ENCODE measurements around the gene APC2.
"Not testable (repeated sequence)": the region's sequence is repeated elsewhere in the genome, so short reads cannot be mapped to it uniquely, and the experiment has no call there.

Gene APC2

DNA sequence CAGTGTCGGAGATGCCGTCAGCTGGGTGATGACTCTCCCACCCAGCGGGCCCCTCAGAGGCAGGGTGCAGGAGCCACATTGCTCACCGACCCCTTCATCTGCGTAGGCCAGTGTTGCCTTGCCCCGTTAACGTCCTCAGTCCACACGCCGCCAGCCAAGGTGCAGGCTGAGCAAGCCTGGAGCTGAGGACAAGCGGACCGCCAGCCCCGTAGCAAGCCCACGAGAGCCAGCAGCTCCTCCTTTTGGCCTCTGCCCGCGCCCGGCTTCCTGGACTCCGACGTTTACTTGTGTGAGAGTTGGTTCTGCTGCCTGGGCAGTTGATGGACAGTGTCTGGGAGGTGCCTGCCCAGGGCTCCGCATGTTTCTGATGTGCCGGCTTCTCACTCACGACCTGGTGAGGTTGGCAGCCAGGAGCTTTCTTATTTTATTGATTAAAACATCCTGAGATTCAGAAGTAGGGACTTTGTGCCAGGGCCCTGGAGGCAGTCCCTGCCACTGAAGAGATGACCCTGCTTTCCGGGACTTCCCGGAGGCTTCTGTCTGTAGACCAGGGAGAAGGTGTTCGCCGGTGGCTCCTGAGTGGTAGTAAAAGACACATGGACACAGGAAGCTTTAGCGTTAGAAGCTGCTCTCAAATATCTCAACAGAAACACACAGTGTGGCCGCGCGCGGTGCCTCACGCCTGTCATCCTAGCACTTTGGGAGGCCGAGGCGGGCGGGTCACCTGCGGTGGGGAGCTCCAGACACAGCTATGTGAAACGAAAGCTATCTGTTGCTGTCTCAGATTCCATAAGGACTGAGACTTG, 36.7 kb upstream of the APC2 start:
- DNase-seq (ENCODE audit: low read depth, low spot score) = no peak
- H3K27ac ChIP-seq = peak overlapping the region; percentile 87

- peak overlapping the region; percentile 87 for H3K27ac ChIP-seq
- DNase-seq (ENCODE audit: low read depth, low spot score) = no peak
These were observed 33.7 kb upstream of the APC2 start for GRCh38 chr19:1416014-1416841.

GRCh38 chr19:1417145-1417544, 32.8 kb upstream of the APC2 start:
- H3K27ac ChIP-seq = peak overlapping the region; percentile 87
- no peak for DNase-seq (ENCODE audit: low read depth, low spot score)

- peak overlapping the region; percentile 87 for H3K27ac ChIP-seq
- DNase-seq (ENCODE audit: low read depth, low spot score) = no peak
These were observed 32.0 kb upstream of the APC2 start for GRCh38 chr19:1417681-1418495.

- H3K27ac ChIP-seq = no peak overlapping the region
- DNase-seq (ENCODE audit: low read depth, low spot score) = no peak
These were observed 31.5 kb upstream of the APC2 start for GRCh38 chr19:1418496-1418775.

DNA sequence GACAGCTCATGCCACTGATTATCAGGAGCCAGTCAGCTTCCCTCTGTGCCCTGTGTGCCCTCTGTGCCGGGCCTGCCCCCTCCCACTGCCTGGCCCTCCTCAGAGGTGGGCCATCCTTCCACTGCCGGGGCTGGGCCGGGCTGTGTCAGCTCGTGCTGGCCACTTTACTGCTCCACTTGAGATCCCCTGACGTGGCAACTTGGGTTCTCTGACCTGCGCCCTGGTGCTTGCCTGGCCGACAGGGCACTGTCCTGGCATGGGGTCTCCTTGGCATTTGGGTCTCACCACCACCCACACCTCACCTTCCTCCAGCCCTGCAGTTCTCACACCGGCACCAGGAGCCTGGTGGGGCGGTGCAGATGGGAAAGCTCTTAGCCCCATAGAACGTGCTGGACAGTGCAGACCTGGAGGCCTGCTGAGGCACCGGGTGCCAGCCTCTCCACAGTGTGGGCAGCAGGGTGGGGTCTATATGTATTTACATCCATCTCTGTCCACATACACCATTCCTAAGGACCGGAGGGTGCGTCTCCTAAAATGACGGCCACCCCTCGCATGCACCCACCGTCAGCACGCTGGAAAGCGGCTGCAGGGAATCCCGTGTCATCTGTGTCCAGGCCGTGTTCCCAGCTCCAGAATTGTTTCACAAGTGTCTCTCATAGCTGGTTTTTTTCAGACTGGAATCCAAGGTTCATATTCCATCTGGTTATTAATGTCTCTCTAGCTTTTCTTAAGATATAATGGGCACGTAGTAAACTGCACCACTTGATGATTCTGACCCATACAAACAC, 30.8 kb upstream of the APC2 start:
- DNase-seq (ENCODE audit: low read depth, low spot score) = no peak
- H3K27ac ChIP-seq = no peak overlapping the region

DNA sequence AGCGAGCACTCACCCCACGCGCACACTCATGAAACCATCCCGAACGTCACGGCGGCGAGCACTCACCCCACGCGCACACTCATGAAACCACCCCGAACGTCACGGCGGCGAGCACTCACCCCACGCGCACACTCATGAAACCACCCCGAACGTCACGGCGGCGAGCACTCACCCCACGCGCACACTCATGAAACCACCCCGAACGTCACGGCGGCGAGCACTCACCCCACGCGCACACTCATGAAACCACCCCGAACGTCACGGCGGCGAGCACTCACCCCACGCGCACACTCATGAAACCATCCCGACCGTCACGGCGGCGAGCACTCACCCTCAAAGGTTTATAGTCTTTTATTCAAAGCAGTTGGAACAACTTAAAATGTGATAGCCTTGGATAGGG, 29.8 kb upstream of the APC2 start:
- not testable (repeated sequence) for H3K27ac ChIP-seq

GRCh38 chr19:1420590-1420989, 29.3 kb upstream of the APC2 start:
- H3K27ac ChIP-seq = no peak overlapping the region
- DNase-seq (ENCODE audit: low read depth, low spot score) = no peak

More for the DNA sequence above, 29.8 kb upstream of the APC2 start:
- not testable (repeated sequence) for DNase-seq (ENCODE audit: low read depth, low spot score)

DNA sequence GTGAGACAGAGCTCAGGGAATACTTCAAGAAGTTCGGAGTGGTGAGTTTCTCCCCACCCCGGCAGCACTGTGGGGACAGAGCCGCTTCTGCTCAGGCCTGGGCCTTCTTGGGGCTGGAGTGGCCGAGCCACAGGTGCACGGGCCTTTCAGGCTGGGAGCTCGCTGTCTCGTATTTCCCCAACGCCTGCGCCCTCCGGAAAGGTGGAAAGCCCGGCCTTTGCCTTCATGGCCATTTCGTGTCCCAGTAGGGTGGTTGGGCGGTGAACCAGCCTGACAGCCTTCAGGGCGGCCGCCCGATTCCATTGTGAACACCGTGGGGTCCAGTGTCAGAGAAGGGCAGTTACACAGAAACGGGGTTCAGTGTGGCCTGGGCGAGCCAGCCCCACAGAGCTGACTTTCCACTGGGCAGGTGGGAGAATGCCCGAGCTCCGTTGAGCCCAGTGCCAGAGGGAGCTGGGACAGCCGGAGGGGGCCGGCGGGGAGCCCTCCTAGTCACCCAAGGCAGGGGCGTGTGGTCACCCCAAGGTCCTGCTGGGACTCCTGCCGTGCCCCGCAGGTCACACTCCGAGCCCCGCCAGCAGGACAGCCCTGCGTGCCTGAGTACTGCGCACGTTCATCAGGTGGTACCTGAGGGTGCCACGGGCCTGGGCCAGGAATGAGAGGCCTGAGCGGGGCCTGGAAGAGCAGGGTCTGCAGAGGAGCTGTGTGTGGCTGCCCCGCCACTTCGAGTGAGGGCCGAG, 28.5 kb upstream of the APC2 start:
- H3K27ac ChIP-seq = no peak overlapping the region
- DNase-seq (ENCODE audit: low read depth, low spot score) = no peak

DNA sequence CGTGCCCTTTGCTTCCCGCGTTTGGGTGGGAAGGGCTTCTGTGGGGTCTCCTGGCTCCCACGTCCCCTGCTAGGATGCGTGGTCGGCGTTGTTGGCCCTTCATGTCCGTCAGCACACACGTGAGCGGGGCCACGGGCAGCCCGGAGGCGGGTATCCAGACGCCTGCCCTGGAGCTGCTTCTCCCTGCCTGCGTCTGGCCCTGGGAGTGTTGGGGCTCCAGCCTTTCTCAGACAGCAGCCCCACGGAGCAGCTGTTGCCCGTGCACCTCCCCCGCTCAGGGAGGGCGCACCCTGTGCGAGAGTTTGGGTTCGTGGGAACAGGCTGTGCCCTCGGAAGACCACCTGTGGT, 28.0 kb upstream of the APC2 start:
- no peak for DNase-seq (ENCODE audit: low read depth, low spot score)
- no peak overlapping the region for H3K27ac ChIP-seq

GRCh38 chr19:1422360-1422759, 27.6 kb upstream of the APC2 start:
- H3K27ac ChIP-seq = no peak overlapping the region
- no peak for DNase-seq (ENCODE audit: low read depth, low spot score)

DNA sequence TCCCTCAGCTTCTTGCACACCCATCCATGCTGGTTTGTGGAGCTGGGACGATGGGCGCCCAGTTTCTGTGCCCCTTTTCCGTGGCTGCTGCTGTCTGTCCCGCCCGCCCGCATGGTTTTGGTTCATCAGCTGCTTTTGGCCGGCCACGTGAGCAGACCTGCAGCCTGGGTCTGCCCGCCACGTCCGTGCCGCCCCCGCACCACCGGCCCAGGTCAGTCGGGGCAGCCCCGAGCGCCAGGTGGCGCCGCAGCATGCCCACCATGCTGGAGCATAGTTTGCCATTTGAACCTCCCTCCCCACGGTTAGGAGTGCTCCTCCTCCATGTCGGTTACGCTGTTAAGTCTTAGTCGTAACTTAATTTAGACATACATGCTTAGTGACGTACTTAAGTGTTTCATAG, 27.0 kb upstream of the APC2 start:
- no peak for DNase-seq (ENCODE audit: low read depth, low spot score)
- no peak overlapping the region for H3K27ac ChIP-seq

GRCh38 chr19:1423436-1424191, 26.3 kb upstream of the APC2 start:
- no peak overlapping the region for H3K27ac ChIP-seq
- no peak for DNase-seq (ENCODE audit: low read depth, low spot score)

GRCh38 chr19:1424192-1424955, 25.5 kb upstream of the APC2 start:
- peak overlapping the region; percentile 71 for H3K27ac ChIP-seq

DNA sequence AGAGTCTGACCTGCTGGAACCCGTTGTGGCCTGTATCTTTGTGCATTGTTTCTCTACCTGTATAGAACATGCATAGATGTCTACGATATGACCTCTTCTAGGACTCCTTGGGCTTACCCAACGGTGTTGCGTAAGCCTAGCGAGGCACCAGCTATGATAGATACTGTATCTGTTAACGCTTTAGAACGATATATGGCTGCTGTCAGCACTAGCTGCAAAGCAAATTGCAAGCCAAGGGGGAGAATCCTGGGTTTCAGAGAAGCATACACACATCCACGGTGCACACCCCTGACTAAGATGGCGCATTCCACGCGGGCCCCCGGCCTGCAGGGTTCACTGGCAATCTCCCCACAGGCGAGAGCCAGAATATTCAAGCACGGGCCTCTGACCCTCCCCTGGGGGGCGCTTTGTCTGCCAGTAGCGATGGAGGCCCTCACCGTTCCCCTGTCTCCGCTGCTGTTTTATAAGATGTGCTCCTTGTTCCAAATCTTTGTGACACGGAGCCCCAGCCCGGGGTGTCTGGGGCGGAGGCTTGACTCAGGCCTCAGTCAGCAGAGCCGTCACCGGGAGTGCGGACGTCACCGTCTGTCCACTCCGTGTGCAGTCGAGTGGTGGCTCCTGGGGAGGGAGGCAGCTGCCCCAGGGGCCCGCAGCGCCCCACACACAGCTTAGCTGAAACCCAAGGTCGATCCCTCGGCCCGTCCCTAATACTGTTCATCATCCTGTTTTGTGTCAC, 24.7 kb upstream of the APC2 start:
- peak; percentile 74 for DNase-seq (ENCODE audit: low read depth, low spot score)
- H3K27ac ChIP-seq = peak overlapping the region; percentile 71

More at GRCh38 chr19:1424192-1424955, 25.5 kb upstream of the APC2 start:
- DNase-seq (ENCODE audit: low read depth, low spot score) = no peak

DNA sequence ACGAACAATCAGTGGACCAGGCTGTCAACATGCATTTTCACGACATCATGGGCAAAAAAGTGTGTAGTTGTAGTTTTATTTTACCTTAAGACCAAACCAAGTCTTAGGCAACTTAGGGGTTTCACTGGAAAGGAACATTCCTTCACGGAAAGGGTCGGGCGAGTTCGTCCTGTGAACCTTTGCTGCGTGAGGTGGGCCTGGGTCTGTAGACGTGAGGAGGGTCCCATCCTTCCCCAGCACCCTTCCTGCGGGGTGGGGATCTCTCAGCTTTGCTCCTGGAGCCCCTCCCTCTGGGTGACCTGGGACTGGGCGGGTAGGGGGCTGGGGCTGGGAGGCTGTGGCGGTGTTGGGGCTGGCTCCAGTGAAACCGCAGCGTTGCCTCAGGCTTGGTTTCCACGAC, 24.0 kb upstream of the APC2 start:
- H3K27ac ChIP-seq = peak overlapping the region; percentile 71
- DNase-seq (ENCODE audit: low read depth, low spot score) = no peak

- no peak overlapping the region for H3K27ac ChIP-seq
- DNase-seq (ENCODE audit: low read depth, low spot score) = no peak
These were observed 23.2 kb upstream of the APC2 start for GRCh38 chr19:1426736-1427135.

All from epithelial cell of prostate (primary cell).